Astrocyte of the spinal cord (primary cell): ENCODE results near the gene BRF1.

ENCODE experiments used
- DNase-seq: peaks from one replicate; pipeline ENCODE4 v3.0.0; 2011; ENCODE audit warnings: low read depth, low spot score
- H3K4me3 ChIP-seq: 2 replicates; pipeline ENCODE4 v1.5.1; 2011; ENCODE audit warnings: low read depth, mild to moderate bottlenecking, low read length, moderate library complexity
- CTCF ChIP-seq: IDR thresholded peaks from 2 replicates; pipeline ENCODE4 v1.5.1; 2012; ENCODE audit warnings: low read depth, mild to moderate bottlenecking, low read length, inconsistent platforms
- in situ Hi-C: cut with HindIII; loops from 2 replicates; pipeline ENCODE4 v1.10.0; 2017; ENCODE audit warnings: low sequenced_read_pairs

Gene BRF1

GRCh38 chr14:105273062-105273461 is 27.7 kb downstream of the BRF1 start:
- no peak for DNase-seq
- H3K4me3 ChIP-seq = no peak overlapping the region
- in situ Hi-C loops = no loop called here
- no peak for TF ChIP-seq CTCF

- H3K4me3 ChIP-seq = no peak overlapping the region
- in situ Hi-C loops = no loop called here
Observed at GRCh38 chr14:105272623-105273022, 28.2 kb downstream of the BRF1 start.

GRCh38 chr14:105271224-105271890 is 29.4 kb downstream of the BRF1 start:
- in situ Hi-C loops = no loop called here
- no peak overlapping the region for H3K4me3 ChIP-seq
- DNase-seq = no peak
- TF ChIP-seq CTCF = no peak

More at GRCh38 chr14:105272623-105273022, 28.2 kb downstream of the BRF1 start:
- no peak for TF ChIP-seq CTCF
- DNase-seq = no peak

GRCh38 chr14:105269405-105269804 is 31.4 kb downstream of the BRF1 start:
- no peak for TF ChIP-seq CTCF
- in situ Hi-C loops = no loop called here
- no peak overlapping the region for H3K4me3 ChIP-seq
- DNase-seq = no peak

GRCh38 chr14:105268736-105269354 is 32.0 kb downstream of the BRF1 start:
- no peak for DNase-seq
- in situ Hi-C loops = no loop called here
- no peak for TF ChIP-seq CTCF
- no peak overlapping the region for H3K4me3 ChIP-seq

- in situ Hi-C loops = no loop called here
- DNase-seq = no peak
- no peak overlapping the region for H3K4me3 ChIP-seq
- no peak for TF ChIP-seq CTCF
Observed at GRCh38 chr14:105267820-105268548, 32.8 kb downstream of the BRF1 start.
